CD4-positive, alpha-beta T cell treated with Interleukin-1 beta for 1 hour (primary cell): ENCODE measurements around the gene ZNF860.

Experiments
- DNase-seq, 2 donors: peaks; one replicate each; pipeline ENCODE4 v3.0.0-alpha.2; 2020 to 2022

The ZNF860 gene

DNA sequence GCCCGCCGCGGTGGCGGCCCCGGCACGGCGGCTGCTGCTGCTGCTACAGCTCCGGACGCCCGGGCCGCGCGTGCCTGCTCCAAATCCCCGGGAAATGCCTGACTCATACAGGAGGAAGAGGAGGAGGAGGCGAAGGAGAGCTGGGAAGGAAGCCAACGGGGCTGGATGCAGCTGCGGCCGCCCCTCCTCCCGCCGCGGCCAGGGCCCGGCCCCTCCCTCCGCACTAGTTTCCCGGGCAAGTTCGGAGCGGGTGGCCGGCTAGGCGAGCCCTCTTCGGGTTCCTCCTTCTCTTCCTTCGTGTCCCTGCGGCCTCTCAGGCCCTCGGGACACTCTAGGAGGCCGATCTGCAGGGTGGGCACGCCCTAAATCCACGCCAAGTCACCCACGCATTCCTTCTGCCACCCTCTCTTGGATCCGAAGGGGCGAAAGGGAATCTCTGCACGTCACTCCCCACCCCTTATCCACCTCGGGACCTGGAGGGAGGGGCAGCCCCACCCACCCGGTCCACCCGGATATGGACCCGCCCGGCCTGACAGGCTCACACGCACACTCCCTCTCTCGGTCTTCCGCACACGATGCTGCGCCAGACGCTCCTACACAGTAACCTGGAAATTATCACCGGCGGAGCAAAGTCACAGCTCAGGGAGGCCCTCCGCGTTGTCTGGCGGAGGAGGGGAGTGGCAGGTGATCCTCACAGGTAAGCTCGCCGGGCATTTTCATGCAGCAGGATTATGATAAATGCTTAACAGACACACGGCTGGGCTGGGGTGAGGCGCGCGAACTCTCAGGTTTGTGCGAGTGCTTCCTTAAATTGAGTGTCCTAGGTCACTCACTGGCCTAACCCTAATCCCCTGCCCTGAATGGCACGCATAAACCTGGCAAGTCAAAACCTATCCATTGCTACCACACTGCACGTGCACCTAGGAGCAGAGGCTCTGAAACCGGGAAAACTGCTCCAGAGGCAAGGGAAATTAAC, at the start of gene ZNF860, which contains the start of gene OSBPL10:
Gene ZNF860, plus strand, starts transcription at position 545 of the 976 bp plus-strand sequence. CDS start 7,330 bp downstream, outside the sequence.
Gene OSBPL10, minus strand, starts transcription at position 57 of the 976 bp plus-strand sequence. CDS start 83 bp downstream, outside the sequence.
- DNase-seq: peak in 1 of 2 donors; percentile 16

DNA sequence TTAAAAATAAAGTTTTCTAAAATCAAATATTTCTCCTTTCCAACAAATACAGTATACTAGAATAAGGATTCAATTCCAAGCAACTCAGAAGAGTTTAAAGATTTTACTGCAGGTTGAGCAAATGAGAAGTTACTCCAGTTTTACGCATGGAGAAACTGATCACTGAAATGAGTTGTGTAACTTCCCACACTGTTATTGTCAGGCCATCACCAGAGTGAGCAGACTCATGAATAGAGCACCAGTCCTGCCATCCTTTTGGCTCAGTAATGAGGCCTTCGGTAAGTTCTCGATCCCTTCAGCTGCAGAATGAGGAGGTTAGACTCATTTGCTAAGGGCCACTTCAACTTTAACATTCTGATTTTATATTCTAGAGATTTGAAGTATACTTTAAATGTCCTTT, 48.6 kb upstream of the ZNF860 start:
- no peak for DNase-seq

DNA sequence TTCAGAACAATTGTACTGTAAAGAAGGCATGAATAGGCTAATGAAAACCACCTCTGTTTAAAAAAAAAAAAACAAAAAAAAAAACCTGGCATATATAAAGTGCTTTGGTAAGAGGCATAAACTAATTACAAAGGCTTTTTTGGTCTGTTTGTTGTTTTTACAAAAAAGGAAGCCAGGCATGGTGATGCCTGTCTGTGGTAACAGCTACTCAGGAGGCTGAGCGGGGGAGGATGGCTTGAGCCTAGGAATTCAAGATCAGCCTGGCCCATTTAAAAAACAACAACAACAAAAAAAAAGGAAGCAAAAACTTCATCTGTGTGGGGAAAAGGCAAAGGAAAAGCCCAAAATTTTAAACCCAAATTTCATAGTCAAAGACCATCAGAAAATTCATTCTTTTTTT, 47.5 kb upstream of the ZNF860 start:
- no peak for DNase-seq

DNA sequence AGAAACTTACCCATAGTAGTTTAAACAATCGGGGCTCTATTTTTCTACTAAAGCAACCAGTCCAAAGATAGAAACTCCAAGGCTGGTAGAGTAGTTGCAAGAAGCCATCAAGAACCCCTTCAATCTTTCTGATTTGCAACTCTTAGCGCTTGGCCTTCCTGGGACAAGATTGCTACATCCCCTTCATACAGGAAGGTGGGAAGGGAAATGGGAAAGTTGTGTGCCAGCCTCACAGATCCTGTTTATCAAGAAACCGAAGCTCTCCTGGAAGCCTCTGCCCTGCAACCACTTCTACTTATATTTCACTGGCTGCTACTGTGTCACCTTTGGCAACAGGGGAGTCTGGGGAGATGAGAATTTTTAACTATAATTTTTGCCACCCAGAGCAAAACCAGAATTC, 46.7 kb upstream of the ZNF860 start:
- DNase-seq: no peak

DNA sequence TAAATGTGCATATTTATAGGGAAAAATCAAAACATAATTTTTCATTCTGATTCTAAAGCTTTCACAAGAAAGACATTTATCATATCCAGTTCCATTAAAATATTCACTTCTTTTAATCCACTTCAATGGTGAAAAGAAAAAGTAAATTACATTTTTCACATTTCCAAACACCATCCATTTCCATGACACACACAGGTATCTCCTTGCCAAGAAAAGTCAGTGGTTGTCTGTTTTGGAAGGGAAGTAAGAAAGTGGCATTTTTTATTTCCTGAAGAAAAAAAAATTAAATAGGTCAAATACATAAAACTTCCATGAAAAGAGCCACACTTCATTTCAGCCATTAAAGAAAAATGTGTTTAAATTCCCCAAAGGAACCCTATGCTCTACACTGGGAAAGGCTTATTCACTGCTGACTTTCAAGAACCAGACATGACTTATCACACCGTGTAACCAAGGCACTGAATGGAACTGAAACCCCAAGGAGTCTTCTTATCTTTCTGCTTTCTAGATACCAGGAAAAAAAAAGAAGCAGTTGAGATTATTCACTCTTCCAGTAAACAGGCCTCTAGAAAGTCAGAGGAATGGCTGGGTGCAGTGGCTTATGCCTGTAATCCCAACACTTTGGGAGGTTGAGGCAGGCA, 45.0 kb upstream of the ZNF860 start:
- no peak for DNase-seq

DNA sequence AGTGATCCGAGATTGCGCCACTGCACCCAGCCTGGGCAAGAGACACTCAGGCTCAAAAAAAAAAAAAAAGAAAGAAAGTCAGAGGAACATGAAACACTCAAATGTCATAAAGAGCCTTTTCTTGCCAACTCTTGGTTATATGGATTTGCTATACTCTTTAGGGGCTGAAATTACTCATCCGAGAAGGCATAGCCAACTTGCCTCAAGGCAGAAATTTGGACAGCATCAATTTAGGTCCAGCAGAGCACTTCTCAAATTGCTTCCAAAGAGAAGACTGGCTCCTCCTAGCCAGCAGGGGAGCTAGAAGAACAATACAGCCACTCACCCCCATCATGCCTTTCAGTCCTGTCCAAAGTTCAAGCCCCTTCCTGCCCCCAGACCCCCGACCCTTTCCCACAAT, 44.3 kb upstream of the ZNF860 start:
- no peak for DNase-seq

DNA sequence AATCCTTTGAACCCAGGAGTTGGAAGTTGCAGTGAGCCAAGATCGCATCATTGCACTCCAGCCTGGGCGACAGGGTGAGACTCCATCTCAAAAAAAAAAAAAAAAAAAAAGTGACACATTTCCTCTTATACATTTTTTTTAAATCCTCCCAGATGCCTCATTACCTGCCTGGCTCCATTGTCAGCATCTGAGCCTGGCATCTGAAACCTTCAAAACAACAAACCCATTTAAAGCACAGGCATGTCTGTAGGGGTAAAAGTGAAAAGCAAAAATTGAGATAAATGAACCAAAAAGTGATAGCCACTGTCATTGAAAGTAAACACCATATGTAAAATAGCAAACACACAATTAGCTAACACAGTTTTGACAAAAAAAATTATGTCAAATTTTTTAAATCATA, 39.1 kb upstream of the ZNF860 start:
- DNase-seq: no peak

DNA sequence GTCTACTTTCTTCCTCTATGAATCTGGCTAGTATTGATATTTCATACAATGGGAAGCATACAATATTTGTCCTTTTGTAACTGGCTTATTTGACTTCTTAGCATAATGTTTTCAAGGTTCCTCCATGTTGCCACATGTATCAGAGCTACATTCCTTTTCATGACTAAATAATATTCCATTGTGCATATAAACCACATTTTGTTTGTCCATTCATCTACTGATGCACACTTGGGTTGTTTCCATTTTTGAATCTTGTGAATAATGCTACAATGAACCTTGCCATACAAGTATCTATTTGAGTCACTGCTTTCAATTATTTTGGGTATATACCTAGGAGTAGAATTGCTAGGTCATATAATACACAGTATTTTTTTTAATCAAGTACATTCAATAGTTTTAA, 38.5 kb upstream of the ZNF860 start:
- DNase-seq: no peak

DNA sequence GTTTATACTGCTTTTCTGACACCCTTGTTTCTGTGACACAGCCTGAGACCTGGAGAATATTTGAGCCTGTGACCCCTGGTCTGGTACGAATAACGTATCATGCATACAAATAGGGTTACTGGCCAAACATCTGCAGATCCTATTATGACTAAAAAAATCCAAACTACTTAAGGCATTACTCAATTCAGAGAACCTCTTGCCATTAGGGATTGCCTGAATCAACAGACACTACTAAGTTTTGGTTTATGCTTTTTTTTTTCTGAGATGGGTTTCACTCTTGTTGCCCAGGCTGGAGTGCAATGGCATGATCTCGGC, 35.9 kb upstream of the ZNF860 start:
- DNase-seq: no peak

DNA sequence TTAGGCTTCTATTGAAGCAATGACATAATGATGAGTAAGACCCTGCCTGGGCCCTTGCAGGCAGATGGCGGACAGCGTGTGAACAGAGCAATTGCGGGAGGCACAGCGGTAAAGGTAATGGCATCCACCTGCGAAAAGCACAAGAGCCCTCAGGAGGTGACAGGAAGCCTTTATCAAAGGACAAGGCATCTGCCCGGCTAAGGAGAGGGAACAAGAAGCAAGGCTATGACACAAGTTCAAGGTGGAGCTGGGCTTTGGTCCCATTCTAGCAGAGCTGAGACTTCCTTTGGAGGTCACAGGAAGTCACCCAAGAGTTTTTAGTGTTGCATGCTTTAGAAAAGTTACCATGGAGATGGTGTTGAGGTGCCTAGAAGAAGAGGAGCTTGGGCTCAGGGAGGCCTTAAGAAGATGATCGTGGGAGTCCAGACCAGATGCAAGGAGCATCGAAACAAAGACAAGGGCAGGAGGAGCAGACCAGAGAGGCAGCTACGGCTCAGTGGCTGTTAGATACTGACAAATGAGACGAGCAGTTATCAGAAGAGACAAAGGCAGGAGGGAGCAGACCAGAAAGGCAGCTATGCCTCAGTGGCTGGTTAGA, 35.0 kb upstream of the ZNF860 start:
- DNase-seq: no peak

DNA sequence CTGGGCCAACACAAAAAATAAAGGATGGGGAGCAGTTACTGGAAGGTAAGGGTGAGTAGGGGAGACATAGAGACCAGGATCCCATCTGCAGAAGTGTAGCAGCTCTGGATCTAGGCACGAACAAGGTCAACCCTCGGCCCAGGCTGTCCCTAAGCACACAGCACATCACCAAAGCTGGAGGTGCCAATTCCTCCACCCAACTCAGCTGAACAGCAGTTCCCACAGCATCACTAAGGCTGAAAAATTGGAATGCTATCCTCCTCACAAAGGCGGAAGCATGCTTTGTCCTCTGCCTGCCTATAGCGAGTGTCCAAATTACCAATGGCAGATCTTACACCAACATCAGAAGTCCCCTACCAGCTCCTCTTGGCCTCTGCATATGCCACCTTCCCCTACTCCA, 34.4 kb upstream of the ZNF860 start:
- no peak for DNase-seq

DNA sequence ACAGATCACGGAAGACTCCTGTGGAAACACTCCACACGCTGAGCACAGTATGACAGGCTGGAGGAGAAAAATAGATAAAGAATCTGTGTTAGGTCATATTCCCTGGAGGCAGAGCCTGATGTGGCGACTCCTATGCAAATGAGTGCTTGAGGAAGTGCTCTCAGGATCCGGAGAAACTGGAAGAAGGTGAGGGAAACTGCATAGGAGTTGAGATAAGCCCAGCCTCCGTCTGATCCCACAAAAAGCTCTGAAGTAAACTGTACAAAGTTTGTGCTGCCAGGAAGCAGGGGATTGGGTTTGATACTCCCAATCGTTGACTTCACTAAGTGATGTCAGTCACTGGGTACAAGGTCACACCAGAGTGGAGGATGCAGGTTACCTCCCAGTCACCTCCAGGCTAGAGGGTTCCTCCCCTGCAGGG, 33.9 kb upstream of the ZNF860 start:
- DNase-seq: no peak

DNA sequence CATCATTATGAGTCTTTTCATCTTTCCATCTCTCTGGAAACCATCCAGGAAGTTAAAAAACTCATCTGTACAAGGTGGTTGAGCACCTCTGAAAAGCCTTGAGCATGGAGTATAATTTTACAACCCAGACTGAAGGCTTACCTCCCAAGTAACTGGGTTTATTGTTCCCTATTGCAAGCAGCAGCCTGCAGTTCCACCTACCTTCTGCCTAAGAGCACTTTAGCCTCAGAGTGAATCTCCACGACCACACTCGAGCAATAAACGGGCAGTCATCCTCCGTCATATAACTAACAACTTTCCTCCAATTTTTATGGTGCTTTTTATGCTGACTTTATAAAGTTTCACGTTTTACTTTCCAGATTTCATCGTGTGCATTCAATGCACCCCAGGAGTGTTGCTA, 33.3 kb upstream of the ZNF860 start:
- DNase-seq: no peak

DNA sequence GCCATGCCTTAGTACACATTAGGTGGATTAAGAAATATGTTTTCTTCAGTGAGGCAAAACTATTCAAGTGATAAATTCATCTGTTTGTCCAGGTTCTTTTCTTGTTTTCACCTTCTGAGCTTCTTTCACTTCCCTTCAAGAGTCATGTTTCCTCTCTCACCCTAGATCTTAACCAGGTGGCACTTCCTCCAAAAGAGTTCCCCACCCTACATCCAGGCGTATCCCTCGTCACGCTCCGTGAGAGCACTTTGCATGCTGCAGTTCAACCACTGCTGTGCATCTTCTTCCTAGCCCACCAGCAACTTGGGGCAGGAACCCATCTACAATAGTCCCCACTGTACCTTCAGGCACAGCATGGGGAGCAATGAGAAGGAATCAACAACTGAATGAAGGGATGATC, 29.3 kb upstream of the ZNF860 start:
- peak in 1 of 2 donors; percentile 69 for DNase-seq

DNA sequence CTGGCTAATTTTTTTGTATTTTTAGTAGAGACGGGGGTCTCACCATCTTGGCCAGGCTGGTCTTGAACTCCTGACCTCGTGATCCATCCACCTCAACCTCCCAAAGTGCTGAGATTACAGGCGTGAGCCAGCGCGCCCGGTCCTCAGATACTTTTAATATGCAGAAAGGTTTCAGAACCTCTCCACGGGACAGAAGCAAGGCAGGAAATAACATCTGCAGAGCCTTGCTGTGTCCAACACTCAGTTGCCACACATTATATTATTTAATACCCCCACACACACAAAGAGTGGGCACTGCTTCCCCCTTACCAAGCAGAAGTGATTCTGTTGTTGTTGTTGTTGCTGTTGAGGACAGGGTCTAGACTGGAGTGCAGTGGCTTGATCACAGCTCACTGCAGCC, 28.5 kb upstream of the ZNF860 start:
- no peak for DNase-seq

DNA sequence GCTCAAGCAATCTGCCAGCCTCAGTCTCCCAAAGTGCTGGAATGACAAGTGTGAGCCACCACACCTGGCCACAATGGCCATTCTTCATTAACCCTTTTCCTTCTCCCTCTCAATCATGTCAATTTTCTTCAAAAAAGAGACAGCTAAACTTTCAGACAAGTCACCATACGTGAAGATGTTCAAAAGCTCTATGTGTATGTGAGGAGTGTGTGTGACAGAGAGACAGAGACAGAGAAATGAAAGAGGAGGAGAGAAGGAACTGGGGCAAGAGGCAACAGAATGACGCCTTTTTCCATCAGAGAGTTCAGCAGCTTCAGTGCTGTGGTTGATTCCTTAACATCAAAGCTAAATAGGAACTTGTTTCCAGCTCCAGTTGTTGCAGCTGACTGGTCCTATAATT, 27.9 kb upstream of the ZNF860 start:
- no peak for DNase-seq

DNA sequence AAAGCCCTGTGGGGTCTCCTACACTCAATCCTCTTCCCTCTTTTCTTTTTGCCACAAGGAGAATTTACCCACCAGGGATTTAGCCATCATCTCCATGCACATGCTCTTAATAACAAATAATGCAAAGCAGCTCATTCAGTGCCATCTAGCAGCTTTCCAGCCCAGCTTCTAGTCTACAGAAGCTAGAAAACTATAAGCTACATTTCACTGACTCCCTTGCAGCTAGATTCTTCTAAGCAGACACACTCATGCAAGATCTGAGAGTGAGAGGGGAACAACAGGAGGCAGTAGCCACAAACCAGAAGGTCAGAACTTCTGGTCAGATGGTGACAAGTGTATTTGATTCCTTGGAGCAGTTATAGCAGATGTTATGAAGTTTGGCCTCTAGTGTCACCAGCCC, 26.0 kb upstream of the ZNF860 start:
- no peak for DNase-seq

DNA sequence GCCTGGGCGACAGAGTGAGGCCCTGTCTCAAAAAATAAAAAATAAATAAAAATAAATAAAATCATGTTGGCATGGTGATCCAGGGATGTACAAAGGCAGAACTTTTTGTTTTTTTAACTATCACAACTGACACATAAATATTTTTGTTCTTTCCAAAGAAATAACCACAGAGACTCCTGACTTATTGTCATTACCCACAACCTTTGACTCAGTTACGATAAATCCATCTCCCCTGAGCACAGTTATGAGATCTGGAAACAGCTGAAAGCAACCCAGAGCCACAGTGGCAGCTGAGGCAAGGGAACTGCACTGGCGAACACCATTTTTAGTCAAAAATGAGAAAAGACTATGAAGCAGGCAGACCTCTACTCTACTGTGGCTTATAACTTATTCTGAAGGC, 24.4 kb upstream of the ZNF860 start:
- DNase-seq: no peak

DNA sequence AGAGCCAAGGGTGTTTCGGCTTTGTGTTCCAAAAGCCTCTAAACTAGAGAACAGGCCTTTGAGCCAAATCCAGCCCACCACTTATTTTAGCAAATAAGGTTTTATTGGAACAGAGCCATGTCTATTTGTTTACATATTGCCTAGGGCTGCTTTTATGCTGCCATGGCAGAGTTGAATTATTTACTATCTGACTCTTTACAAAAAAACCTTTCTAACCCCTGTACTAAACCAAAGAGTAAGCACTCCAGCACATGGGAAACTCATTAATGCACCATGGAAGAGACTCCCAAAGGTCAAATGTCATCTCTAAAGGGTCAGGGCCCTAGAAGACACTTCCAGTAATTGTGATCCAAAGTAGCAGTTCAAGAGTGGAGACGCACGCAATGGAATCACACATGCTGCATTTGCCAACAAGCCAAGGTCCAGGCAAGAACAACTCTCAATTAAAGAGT, 22.8 kb upstream of the ZNF860 start:
- DNase-seq: no peak

DNA sequence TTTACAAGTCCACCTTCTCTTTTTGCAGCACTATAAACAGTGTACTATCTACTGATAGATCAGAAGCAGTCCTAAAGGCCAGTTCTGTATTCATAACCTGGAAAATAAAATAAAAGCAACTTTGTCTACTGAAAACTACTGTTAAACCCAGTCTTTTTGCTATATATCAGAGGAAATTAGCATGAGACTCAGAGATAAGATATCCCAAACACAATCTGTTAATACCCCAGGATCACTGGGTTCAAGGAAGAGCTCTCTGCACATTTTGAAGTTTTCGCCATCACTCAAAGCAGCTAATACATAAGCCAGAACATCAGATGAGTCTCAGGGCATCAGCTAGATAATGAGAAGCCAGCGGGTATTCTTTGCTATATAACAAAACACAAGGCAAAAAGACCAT, 22.3 kb upstream of the ZNF860 start:
- DNase-seq: no peak

DNA sequence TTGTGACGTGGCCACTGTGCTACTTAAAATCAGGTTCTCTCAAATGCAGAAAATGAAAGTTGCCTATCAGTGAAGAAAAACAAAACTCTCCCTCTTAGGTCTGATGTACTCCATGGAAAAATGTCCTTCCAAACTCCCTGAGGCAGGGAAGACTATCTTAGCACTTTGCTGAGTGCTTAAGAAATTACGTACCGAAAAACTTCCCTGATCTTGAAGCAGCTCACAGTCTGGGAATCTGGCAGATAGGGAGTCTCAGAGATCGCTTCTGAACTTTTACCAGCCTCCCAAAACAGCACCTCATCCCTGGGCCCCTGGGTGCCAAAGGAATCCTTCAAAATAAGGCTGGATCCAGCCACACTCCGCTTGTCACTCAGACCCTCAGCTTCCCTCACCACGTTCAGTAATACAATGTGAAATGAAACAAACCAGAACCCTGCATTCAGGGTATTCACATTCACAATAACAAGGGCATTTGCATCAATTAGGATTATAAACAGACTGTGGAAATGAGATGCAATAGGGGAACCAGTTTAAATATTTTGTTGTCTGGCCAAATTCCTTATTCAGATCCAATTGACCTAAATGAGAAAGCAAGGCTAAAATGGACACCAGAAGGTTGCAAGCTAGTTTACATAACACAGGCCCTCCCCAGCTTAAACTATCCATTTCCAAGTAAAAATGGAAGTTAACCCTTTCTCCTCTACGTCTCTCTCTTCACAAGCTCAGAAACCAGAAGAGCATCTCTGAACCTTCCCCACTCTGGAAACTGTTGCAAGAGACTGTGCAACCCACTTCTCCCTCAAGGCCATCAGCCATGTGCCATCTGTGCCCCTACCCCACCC, 21.4 kb upstream of the ZNF860 start:
- DNase-seq: no peak

DNA sequence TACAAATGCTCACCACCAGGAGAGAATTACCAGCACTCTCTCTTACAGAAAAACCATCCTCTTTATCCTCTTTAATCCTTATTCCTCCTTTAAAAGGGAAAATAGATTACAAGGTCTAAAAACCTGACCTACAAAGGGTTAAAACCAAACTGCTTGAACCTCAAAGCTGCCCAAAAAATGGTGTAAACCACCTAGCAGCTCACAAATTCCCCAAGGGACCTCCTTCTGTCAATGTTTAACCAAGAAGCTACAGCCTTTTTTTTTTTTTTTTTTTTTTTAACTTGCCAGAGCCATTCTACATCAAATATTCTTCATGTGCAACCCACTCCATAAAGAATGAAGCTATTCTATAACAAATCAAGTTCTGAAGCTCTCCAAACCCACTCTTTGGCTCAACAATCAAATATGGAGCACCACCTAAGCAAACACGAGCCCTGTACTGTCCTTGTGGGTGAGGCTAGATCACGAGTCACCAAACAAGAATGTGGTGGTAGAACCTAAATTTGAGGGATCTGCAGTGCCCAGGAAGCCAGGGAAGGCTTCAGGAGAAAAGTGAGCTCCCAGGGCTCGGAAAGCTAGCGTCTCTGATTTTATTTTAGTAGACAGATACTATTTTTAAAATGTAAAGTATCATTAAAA, 20.6 kb upstream of the ZNF860 start:
- no peak for DNase-seq
